Lung (tissue), 12 donors: ENCODE data around the gene SLC11A1. TPM values are rescaled to one million over a fixed set of nuclear protein-coding genes. Genes with fewer than 3 reads are reported as not detected.

Experiments used
- ATAC-seq: fragments of 200-7000 bp; cut with Tn5 transposase; one replicate; pipeline ENCODE4 v1.9.1; 2020; ENCODE audit warnings: moderate number of reproducible peaks; ENCODE audit not compliant: insufficient read depth, low FRiP score
- DNase-seq, 3 donors: peaks; one replicate each; pipeline ENCODE4 v3.0.0-alpha.2; 2013 to 2017
- H3K27ac ChIP-seq, 2 donors: one replicate each; pipeline ENCODE4 v1.5.1; 2013; ENCODE audit warnings: mild to moderate bottlenecking in 2 of 2, moderate library complexity in 2 of 2, control low read depth in 1 of 2, inconsistent platforms in 1 of 2, low read depth in 1 of 2, low read length in 1 of 2
- H3K27me3 ChIP-seq, 3 donors: one replicate each; pipeline ENCODE4 v1.5.1; 2013; ENCODE audit warnings: low read length in 2 of 3; ENCODE audit not compliant: control insufficient read depth in 3 of 3, insufficient read depth in 3 of 3
- H3K36me3 ChIP-seq, 4 donors: one replicate each; pipeline ENCODE4 v1.5.1; 2013; ENCODE audit warnings: low read length in 4 of 4, mild to moderate bottlenecking in 1 of 4, moderate library complexity in 1 of 4; ENCODE audit not compliant: control insufficient read depth in 4 of 4, insufficient read depth in 4 of 4
- H3K4me1 ChIP-seq, 5 donors: one replicate each; pipeline ENCODE4 v1.5.1; 2013; ENCODE audit warnings: low read length in 5 of 5, mild to moderate bottlenecking in 2 of 5, moderate library complexity in 1 of 5; ENCODE audit not compliant: control insufficient read depth in 5 of 5, insufficient read depth in 5 of 5
- H3K4me3 ChIP-seq: one replicate; pipeline ENCODE4 v1.5.1; 2013; ENCODE audit warnings: mild to moderate bottlenecking, control low read depth, moderate library complexity
- H3K9ac ChIP-seq, 2 donors: one replicate each; pipeline ENCODE4 v1.5.1; 2013; ENCODE audit warnings: low read length in 2 of 2, control low read depth in 1 of 2; ENCODE audit not compliant: insufficient read depth in 1 of 2
- H3K9me3 ChIP-seq, 4 donors: one replicate each; pipeline ENCODE4 v1.5.1; 2013; ENCODE audit warnings: low read length in 3 of 4, mild to moderate bottlenecking in 1 of 4, moderate library complexity in 1 of 4; ENCODE audit not compliant: control insufficient read depth in 4 of 4, insufficient read depth in 3 of 4
- WGBS, 2 donors: extraction: QIAGEN DNeasy Blood & Tissue Kit; methylation state at CpG; one replicate each; pipeline ENCODE4 v1.1.7; 2013; 5-methylcytosine and 5-hydroxymethylcytosine counted together
- polyA plus RNA-seq, 2 donors: library from polyadenylated mRNA; stranded (reverse); fragments of 200-250 nt; gene quantifications; one replicate each; pipeline ENCODE4 v1.2.1, GENCODE V29; 2013
- total RNA-seq, 2 donors: library from RNA; depleted of rRNA in 1 of 2; stranded (reverse); fragments of >200 nt in 1 of 2; gene quantifications; one replicate each; pipeline ENCODE4 v1.2.1, GENCODE V29; 2014 to 2021
- TF ChIP-seq, protein P1 (sequence below): IDR thresholded peaks from 2 replicates; pipeline ENCODE4 v1.5.1; 2012; ENCODE audit warnings: mild to moderate bottlenecking; ENCODE audit errors: control extremely low read depth, extremely low read depth
- donor health status: control.
- donor health status: control.
- donor health status: Bipolar disorder and iron deficiency.
- donor health status: healthy.
- donor health status: DM: yes; HTN: yes; CAD: no.

Gene SLC11A1
- total and polyA plus RNA-seq, 4 donors: 57.6 to 359 (median 234) TPM

- Histone ChIP-seq H3K9me3 (no peaks in the 10 kb centered on the region), H3K36me3 (peaks cover 9 to 33% (median 14%) of the 10 kb centered on the region in 4 donors), H3K27me3 (no peaks in the 10 kb centered on the region), H3K9ac (no peak overlapping the region), H3K4me1 (peaks cover 0 to 51% (median 33%) of the 10 kb centered on the region in 5 donors), H3K27ac (peak overlapping the region in 1 of 2 donors; percentile 83), H3K4me3 (no peak overlapping the region)
- DNase-seq (no peak), ATAC-seq (no peak)
- WGBS, 2 donors: 61 to 63% methylated on average over 9 of the region's 9 CpGs
- TF ChIP-seq, protein P1, sequence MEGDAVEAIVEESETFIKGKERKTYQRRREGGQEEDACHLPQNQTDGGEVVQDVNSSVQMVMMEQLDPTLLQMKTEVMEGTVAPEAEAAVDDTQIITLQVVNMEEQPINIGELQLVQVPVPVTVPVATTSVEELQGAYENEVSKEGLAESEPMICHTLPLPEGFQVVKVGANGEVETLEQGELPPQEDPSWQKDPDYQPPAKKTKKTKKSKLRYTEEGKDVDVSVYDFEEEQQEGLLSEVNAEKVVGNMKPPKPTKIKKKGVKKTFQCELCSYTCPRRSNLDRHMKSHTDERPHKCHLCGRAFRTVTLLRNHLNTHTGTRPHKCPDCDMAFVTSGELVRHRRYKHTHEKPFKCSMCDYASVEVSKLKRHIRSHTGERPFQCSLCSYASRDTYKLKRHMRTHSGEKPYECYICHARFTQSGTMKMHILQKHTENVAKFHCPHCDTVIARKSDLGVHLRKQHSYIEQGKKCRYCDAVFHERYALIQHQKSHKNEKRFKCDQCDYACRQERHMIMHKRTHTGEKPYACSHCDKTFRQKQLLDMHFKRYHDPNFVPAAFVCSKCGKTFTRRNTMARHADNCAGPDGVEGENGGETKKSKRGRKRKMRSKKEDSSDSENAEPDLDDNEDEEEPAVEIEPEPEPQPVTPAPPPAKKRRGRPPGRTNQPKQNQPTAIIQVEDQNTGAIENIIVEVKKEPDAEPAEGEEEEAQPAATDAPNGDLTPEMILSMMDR: no peak
These were observed 19.8 kb downstream of the SLC11A1 start for GRCh38 chr2:218401890-218402289.

DNA sequence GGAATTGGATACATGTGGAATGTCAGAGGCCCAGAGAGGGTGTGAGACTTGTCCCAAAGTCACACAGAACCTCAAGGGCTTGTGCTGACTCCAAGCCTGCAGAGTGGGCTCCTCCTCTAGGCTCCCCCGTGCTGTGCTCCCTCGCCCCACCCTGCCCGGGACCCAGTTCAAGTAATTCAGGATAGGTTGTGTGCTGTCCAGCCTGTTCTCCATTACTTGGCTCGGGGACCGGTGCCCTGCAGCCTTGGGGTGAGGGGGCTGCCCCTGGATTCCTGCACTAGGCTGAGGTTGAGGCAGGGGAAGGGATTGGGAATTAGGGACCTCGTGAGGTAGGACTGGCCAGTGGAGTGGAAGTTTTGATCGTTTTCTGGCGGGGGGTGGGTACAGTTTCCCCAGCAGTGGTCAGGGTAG lies 20.4 kb downstream of the SLC11A1 start:
- 59 to 78% methylated on average over 8 of the region's 8 CpGs for WGBS, 2 donors
- peaks cover 9 to 33% (median 14%) of the 10 kb centered on the region in 4 donors for H3K36me3 ChIP-seq
- H3K27me3 ChIP-seq: no peaks in the 10 kb centered on the region
- TF ChIP-seq, protein P1: no peak
- no peaks in the 10 kb centered on the region for H3K9me3 ChIP-seq
- no peak overlapping the region for H3K9ac ChIP-seq
- DNase-seq (no peak), ATAC-seq (no peak)
- H3K4me1 ChIP-seq: peaks cover 0 to 51% (median 31%) of the 10 kb centered on the region in 5 donors
- no peak overlapping the region for H3K4me3 ChIP-seq
- H3K27ac ChIP-seq: peak overlapping the region in 1 of 2 donors; percentile 83

DNA sequence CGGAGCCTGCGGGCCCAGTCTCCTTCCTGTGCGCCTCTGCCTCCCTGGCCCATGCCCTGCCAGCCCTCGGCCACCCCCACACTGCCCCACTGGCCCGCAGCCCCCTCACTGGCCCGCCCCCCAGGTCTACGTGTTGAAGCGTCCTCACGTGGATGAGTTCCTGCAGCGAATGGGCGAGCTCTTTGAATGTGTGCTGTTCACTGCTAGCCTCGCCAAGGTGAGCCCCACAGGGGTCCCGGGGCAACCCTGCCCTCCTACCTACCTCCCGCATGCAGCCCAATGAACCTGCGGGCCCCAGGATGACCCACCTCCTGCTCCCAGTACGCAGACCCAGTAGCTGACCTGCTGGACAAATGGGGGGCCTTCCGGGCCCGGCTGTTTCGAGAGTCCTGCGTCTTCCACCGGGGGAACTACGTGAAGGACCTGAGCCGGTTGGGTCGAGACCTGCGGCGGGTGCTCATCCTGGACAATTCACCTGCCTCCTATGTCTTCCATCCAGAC lies 20.9 kb downstream of the SLC11A1 start:
- Histone ChIP-seq H3K9ac (no peak overlapping the region), H3K4me1 (peaks cover 0 to 50% (median 28%) of the 10 kb centered on the region in 5 donors)
- TF ChIP-seq, protein P1: no peak

DNA sequence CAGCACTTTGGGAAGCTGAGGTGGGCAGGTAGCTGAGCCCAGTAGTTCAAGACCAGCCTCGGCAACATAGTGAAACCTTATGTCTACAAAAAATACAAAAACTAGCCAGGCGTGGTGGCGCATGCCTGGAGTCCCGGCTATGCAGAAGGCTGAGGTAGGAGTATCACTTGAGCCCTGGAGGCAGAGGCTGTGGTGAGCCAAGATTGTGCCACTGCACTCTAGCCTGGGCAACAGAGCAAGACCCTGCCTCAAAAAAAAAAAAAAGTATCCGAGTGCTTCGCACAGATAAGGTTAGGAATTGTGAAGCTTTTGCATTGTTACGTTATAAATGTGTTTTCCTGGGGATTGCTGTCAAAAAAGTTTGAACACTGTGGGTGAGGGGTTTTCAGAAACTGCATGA lies 21.7 kb downstream of the SLC11A1 start:
- Histone ChIP-seq H3K36me3 (peaks cover 9 to 33% (median 14%) of the 10 kb centered on the region in 4 donors), H3K4me1 (peaks cover 0 to 46% (median 28%) of the 10 kb centered on the region in 5 donors), H3K9me3 (no peaks in the 10 kb centered on the region), H3K9ac (no peak overlapping the region), H3K27me3 (no peaks in the 10 kb centered on the region), H3K27ac (no peak overlapping the region), H3K4me3 (no peak overlapping the region)
- ATAC-seq (no peak), DNase-seq (no peak)
- TF ChIP-seq, protein P1: no peak
- 77 to 81% methylated on average over 7 of the region's 7 CpGs for WGBS, 2 donors

More for the DNA sequence above, 20.9 kb downstream of the SLC11A1 start:
- no peak for ATAC-seq
- WGBS, 2 donors: 81 to 86% methylated on average over 26 of the region's 26 CpGs
- no peaks in the 10 kb centered on the region for H3K27me3 ChIP-seq
- peak overlapping the region in 1 of 2 donors; percentile 83 for H3K27ac ChIP-seq
- no peak for DNase-seq
- no peak overlapping the region for H3K4me3 ChIP-seq
- H3K9me3 ChIP-seq: no peaks in the 10 kb centered on the region
- peaks cover 9 to 33% (median 14%) of the 10 kb centered on the region in 4 donors for H3K36me3 ChIP-seq
